Inflammatory macrophage treated with lipopolysaccharide for 1 hour (primary cell): ENCODE measurements around the gene SIK3.

Source experiments
- DNase-seq, 2 donors: peaks; one replicate each; pipeline ENCODE4 v3.0.0-alpha.2; 2020 to 2022

The SIK3 gene

GRCh38 chr11:117107701-117108590 lies 9.7 kb upstream of the SIK3 start:
- DNase-seq = no peak

- DNase-seq = no peak
Observed at GRCh38 chr11:117100556-117100955, 2.3 kb upstream of the SIK3 start.

GRCh38 chr11:117099696-117100095 lies 1.5 kb upstream of the SIK3 start:
- no peak for DNase-seq

- peak; percentile 65 to 77 for DNase-seq
Observed at GRCh38 chr11:117097389-117098268, 599 bp downstream of the SIK3 start.

GRCh38 chr11:117097014-117097388 lies 1.2 kb downstream of the SIK3 start:
- peak in 1 of 2 donors; percentile 12 for DNase-seq

- DNase-seq = peak; percentile 57 to 58
Observed at GRCh38 chr11:117096201-117096991, 1.8 kb downstream of the SIK3 start.

- no peak for DNase-seq
Observed at GRCh38 chr11:117095284-117096161, 2.7 kb downstream of the SIK3 start.

GRCh38 chr11:117094776-117095175 lies 3.5 kb downstream of the SIK3 start:
- DNase-seq = no peak

GRCh38 chr11:117092951-117093590 lies 5.2 kb downstream of the SIK3 start:
- DNase-seq = no peak

- no peak for DNase-seq
Observed at GRCh38 chr11:117091753-117092477, 6.3 kb downstream of the SIK3 start.

- no peak for DNase-seq
Observed at GRCh38 chr11:117090111-117090706, 8.0 kb downstream of the SIK3 start.

- no peak for DNase-seq
Observed at GRCh38 chr11:117089685-117090084, 8.5 kb downstream of the SIK3 start.

- no peak for DNase-seq
Observed at GRCh38 chr11:117087446-117087845, 10.8 kb downstream of the SIK3 start.

- DNase-seq = no peak
Observed at GRCh38 chr11:117084992-117085391, 13.2 kb downstream of the SIK3 start.

- DNase-seq = no peak
Observed at GRCh38 chr11:117083011-117083935, 15.0 kb downstream of the SIK3 start.

GRCh38 chr11:117081908-117082307 lies 16.3 kb downstream of the SIK3 start:
- DNase-seq = no peak

GRCh38 chr11:117080370-117080769 lies 17.9 kb downstream of the SIK3 start:
- DNase-seq = no peak

GRCh38 chr11:117076941-117077691 lies 21.1 kb downstream of the SIK3 start:
- no peak for DNase-seq
